HTERT RPE-1 (cell line): ENCODE data around the gene R3HDM4.

Experiments used
- in situ Hi-C: fragments of 300-500 bp; cut with MboI; formaldehyde crosslinking; loops from 4 replicates; pipeline ENCODE4 v1.14.3; 2020; ENCODE audit warnings: low sequenced_read_pairs

The R3HDM4 gene

GRCh38 chr19:947707-948539, 34.9 kb upstream of the R3HDM4 start:
- in situ Hi-C loops: no loop called here

DNA sequence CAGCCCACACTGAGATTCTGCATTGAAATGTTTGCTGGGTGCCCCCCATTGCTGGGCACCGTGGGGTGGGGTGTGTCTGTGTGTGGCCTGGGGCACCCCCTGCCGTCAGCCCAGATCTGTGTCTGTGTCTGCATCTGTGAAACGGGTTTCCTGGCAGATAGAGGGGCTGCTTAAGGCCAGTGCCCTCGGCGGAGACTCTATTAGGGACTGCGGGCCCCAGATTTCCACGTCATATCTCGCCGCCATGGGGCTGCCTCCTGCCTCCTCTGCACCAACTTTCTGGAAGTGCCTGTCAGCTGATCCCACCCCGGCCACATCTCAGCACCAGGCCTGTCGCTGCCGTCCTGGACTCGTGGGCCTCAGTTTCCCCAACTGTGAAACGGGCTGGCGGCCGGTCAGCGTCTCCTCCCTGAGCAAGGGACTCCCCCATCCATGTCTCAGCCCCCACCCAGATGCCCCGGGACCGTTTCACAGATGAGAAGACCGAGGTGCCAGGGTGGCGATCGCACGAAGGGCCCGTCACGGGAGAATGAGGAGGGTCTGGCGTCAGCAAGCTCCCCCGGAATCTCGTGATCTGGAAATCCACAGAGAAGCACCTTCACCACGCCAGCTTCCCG, 34.2 kb upstream of the R3HDM4 start:
- in situ Hi-C loops: no loop called here

DNA sequence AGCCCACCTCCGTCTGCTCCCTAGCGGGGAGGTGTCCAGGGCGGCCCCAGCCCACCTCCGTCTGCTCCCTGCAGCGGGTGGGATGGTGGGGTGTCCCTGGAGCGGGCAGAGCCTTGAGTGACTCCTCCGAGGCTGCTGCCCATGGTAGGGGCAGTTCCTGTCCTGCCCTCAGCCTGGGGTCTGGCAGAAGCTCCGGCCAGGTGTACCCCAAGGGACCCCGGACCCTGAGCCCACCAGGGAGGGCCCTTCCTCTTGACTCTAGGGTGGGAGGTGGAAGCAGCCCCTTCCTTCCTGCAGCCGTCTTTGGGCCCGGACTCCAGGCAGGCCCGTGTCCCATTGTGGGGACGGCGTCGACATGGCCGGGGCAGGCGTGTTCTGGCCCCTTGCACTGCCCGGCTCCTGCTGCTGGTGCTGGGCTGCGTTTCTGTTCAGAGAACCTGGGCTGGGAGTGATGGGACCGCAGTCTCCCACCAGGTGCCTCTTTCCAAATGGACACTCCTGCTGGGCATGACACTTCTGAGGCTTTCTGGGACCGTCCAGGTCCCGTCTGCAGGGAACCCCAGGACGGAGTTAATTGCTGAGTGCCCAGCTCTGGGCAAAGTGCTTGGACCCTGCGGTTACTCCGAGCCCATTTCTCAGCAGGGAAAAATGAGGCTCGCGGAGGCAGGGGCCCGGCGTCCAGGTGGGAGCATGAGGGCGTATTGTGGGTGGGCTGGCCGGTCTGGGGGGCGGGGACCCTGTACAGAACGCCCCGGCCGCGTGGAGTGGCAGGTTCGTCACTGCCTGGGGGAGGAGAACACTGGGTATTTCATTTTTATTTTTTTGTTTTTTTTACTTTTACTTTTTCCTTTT, 32.6 kb upstream of the R3HDM4 start:
- in situ Hi-C loops: no loop called here

- in situ Hi-C loops: no loop called here
These were observed 31.7 kb upstream of the R3HDM4 start for GRCh38 chr19:944663-945241.

DNA sequence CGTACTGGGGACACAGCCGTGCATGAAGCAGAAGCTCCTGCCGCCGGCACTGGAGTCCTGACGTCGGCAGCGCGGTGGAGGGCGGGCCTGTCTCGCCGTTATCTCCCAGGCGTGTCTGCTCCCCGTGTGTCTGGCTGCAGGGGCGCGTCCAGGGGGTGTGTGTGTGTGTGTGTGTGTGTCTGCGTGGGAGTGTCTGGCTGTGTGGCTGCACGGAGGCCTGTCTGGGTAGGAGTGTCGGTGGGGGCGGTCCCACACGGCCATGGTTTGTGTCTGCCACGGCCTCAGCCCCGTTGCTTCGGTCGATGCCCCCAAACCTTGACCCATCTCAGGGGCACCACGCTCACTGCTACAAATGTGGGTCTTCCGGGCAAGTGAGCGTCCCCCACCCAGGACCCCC, 31.1 kb upstream of the R3HDM4 start:
- in situ Hi-C loops: no loop called here

DNA sequence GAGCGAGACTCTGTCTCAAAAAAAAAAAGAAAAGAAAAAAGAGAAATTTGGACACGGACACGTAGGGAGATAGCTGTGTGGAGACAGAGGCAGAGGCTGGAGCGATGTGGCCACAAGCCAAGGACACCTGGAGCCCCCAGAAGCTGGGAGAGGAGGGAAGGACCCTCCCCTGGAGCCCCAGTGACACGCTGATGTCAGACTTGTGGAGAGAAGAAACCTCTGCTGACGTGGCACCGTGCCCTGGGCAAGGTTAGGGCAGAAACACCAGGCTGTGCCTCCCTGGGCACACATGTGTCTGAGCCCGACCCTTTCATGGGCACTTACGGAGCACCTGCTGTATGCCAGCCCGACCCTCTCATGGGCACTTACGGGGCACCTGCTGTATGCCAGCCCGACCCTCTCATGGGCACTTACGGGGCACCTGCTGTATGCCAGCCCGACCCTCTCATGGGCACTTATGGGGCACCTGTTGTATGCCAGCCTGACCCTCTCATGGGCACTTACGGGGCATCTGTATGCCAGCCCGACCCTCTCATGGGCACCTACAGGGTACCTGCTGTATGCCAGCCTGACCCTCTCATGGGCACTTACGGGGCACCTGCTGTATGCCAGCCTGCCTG, 30.6 kb upstream of the R3HDM4 start:
- in situ Hi-C loops: no loop called here

DNA sequence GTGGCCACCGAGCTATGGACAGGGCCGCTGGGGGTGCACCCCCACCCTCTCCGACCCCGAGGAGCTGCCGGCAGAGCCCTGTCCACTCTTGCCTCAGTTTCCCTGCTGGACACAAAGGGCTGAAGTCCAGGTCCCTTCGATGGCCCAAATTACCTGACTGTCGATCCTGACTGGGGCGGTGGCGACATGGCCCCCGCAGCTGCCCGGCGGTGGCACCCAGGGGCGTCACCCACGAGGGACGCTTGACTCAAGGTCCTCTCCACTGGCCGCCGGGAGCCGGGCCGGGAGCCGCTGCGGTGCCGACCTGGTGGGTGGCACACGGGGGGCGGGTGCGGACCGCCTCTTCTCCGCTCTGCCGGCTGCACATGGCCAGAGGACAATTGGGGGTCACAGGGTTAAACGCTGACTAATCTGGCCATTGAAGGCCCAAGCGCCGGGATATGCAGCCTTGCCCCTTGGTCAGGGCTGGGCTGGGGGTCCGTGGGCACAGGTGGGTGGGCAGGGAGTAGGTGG, 29.2 kb upstream of the R3HDM4 start:
- in situ Hi-C loops: no loop called here

- in situ Hi-C loops: no loop called here
These were observed 28.5 kb upstream of the R3HDM4 start for GRCh38 chr19:941292-942132.

DNA sequence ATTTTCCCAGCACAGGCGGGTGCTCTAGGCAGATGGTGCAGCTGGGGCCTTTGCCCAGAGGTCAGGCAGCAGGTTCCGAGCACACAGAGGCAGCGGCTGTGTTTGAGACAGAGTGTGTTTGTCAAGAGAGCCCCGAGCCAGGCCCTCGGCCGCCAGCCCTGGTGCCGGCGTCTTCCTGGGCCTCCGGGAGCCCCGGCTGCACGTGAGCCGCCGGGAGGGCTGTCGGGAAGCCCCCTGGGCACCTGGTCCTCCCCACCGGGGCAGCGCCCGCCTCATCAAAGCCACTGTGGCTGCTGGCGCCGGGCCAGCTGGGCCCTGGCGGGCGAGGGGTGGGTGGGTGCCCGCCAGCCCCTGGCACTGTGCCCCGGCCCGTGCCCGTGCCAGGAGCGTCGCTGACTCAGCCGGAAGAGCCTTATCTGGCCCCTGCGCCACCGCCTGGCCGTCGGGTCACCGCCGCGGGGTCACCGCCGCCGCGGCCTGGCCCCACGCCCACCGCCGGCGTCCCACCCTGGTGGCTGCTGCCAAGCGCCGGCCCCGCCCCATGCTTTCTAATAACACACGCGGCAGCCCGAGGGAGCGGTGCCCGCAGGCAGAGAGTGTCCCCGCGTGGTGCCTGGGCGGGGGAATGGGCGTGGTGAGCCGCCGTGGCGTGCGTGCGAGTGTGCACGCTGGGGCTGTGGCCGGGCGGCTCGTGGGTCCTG, 27.7 kb upstream of the R3HDM4 start:
- in situ Hi-C loops: no loop called here

GRCh38 chr19:939922-940321, 26.9 kb upstream of the R3HDM4 start:
- in situ Hi-C loops: no loop called here

- in situ Hi-C loops: no loop called here
These were observed 26.4 kb upstream of the R3HDM4 start for GRCh38 chr19:939439-939838.

GRCh38 chr19:938233-938923, 25.4 kb upstream of the R3HDM4 start:
- in situ Hi-C loops: no loop called here

- in situ Hi-C loops: no loop called here
These were observed 24.3 kb upstream of the R3HDM4 start for GRCh38 chr19:937259-937694.

DNA sequence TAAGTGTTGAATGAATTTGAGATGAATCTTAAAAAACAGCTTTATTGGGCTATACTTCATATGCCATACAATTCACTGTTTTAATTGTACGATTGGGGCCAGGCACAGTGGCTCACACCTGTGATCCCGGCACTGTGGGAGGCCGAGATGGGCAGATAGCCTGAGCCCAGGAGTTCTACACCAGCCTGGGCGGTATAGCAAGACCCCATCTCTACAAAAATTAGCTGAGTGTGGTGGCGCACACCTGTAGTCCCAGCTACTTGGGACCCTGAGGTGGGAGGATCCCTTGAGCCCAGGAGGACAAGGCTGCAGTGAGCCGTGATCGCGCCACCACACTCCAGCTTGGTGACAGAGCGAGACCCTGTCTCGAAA, 23.1 kb upstream of the R3HDM4 start:
- in situ Hi-C loops: no loop called here

- in situ Hi-C loops: no loop called here
These were observed 22.0 kb upstream of the R3HDM4 start for GRCh38 chr19:934865-935479.

DNA sequence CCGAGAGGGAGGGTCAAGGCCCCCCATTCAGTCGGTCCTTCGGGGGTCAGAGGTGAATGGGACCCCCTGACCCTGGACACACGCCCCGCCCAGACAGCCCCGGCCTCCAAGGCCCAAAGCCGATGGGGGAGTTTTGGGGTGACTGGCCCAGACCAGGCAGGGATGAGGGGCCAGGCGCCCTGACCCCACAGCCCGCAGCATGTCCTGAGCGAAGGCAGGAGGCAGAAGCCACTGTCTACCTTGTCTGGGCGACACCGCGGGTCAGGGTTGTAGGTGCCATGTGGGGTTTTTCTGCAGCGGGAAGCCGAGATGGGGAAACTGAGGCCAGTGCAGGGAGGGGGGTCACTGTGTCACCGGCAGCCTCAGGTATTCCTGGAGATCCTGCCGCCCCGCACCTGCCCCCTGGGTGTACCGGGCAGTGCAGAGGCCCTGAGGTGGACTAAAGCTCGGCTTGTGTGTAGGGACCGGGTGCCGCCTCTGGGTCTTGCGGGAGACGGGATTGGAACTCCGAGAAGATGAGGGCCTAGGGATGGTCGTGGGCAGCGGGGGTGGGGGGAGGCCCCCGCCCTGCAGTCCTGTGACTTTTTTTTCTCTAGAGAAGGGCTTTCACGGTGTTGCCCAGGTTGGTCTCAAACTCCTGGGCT, 21.3 kb upstream of the R3HDM4 start:
- in situ Hi-C loops: no loop called here

- in situ Hi-C loops: no loop called here
These were observed 20.5 kb upstream of the R3HDM4 start for GRCh38 chr19:933553-933882.
